ENCODE data around the gene EHBP1L1.

The EHBP1L1 gene

GRCh38 chr11:65595543-65596281 lies 19.9 kb downstream of the EHBP1L1 start, which contains the start of gene KCNK7:
KCNK7 (minus strand) TSS chr11:65595800; CDS start chr11:65595772, 28 bp downstream.
- TF ChIP-seq GATA3 (IDR thresholded peaks at IDR 0.05; ENCODE audit: low read depth, low read length) (no peak), GATA2 (IDR thresholded peaks at IDR 0.05; ENCODE audit: low read depth, low read length) (no peak)

GRCh38 chr11:65596520-65596919 lies 20.7 kb downstream of the EHBP1L1 start:
- TF ChIP-seq GATA2 (IDR thresholded peaks at IDR 0.05; ENCODE audit: low read depth, low read length) (no peak), GATA3 (IDR thresholded peaks at IDR 0.05; ENCODE audit: low read depth, low read length) (no peak)

- TF ChIP-seq GATA3 (IDR thresholded peaks at IDR 0.05; ENCODE audit: low read depth, low read length): no peak
- TF ChIP-seq GATA2 (IDR thresholded peaks at IDR 0.05; ENCODE audit: low read depth, low read length): no peak
Observed at GRCh38 chr11:65598258-65598699, 22.4 kb downstream of the EHBP1L1 start.

- TF ChIP-seq GATA3 (IDR thresholded peaks at IDR 0.05; ENCODE audit: low read depth, low read length) (no peak), GATA2 (IDR thresholded peaks at IDR 0.05; ENCODE audit: low read depth, low read length) (no peak)
Observed at GRCh38 chr11:65599216-65599954, 23.5 kb downstream of the EHBP1L1 start.

GRCh38 chr11:65599955-65600246 lies 24.0 kb downstream of the EHBP1L1 start:
- TF ChIP-seq GATA3 (IDR thresholded peaks at IDR 0.05; ENCODE audit: low read depth, low read length) (no peak), GATA2 (IDR thresholded peaks at IDR 0.05; ENCODE audit: low read depth, low read length) (no peak)

- TF ChIP-seq GATA3 (IDR thresholded peaks at IDR 0.05; ENCODE audit: low read depth, low read length): no peak
- TF ChIP-seq GATA2 (IDR thresholded peaks at IDR 0.05; ENCODE audit: low read depth, low read length): no peak
Observed at GRCh38 chr11:65604258-65604657, 28.4 kb downstream of the EHBP1L1 start.

- TF ChIP-seq GATA2 (IDR thresholded peaks at IDR 0.05; ENCODE audit: low read depth, low read length) (no peak), GATA3 (IDR thresholded peaks at IDR 0.05; ENCODE audit: low read depth, low read length) (no peak)
Observed at GRCh38 chr11:65606876-65607613, 31.2 kb downstream of the EHBP1L1 start.

- TF ChIP-seq GATA2 (IDR thresholded peaks at IDR 0.05; ENCODE audit: low read depth, low read length) (no peak), GATA3 (IDR thresholded peaks at IDR 0.05; ENCODE audit: low read depth, low read length) (no peak)
Observed at GRCh38 chr11:65607614-65608426, 32.0 kb downstream of the EHBP1L1 start.

- no peak for TF ChIP-seq GATA3 (IDR thresholded peaks at IDR 0.05; ENCODE audit: low read depth, low read length)
- TF ChIP-seq GATA2 (IDR thresholded peaks at IDR 0.05; ENCODE audit: low read depth, low read length): no peak
Observed at GRCh38 chr11:65609229-65609628, 33.4 kb downstream of the EHBP1L1 start.

- TF ChIP-seq GATA2 (IDR thresholded peaks at IDR 0.05; ENCODE audit: low read depth, low read length) (no peak), GATA3 (IDR thresholded peaks at IDR 0.05; ENCODE audit: low read depth, low read length) (no peak)
Observed at GRCh38 chr11:65609665-65610064, 33.8 kb downstream of the EHBP1L1 start.

GRCh38 chr11:65610404-65610803 lies 34.6 kb downstream of the EHBP1L1 start:
- no peak for TF ChIP-seq GATA2 (IDR thresholded peaks at IDR 0.05; ENCODE audit: low read depth, low read length)
- TF ChIP-seq GATA3 (IDR thresholded peaks at IDR 0.05; ENCODE audit: low read depth, low read length): no peak

- TF ChIP-seq GATA2 (IDR thresholded peaks at IDR 0.05; ENCODE audit: low read depth, low read length) (no peak), GATA3 (IDR thresholded peaks at IDR 0.05; ENCODE audit: low read depth, low read length) (no peak)
Observed at GRCh38 chr11:65611028-65611757, 35.3 kb downstream of the EHBP1L1 start.
